ENCODE measurements around the gene TES. TPM values are rescaled to one million over a fixed set of nuclear protein-coding genes. Genes with fewer than 3 reads are reported as not detected.

The TES gene
- total RNA-seq, 1 experiment from 2014 or later = 207 TPM

GRCh38 chr7:116291937-116292336 lies 81.6 kb downstream of the TES start:
- H3K9me3 Mint-ChIP-seq (ENCODE audit: unreplicated experiment) = peaks cover 45% of the 10 kb centered on the region
- H3K27me3 Mint-ChIP-seq (ENCODE audit: insufficient read depth, unreplicated experiment) = no peaks in the 10 kb centered on the region
- Histone ChIP-seq H3K4me3 (ENCODE audit: low read depth, low read length) (no peak overlapping the region), H3K9me3 (no peaks in the 10 kb centered on the region; the same call in 1 of the 2 replicates), H3K27me3 (replicated peaks; ENCODE audit: control insufficient read depth, insufficient read depth, low read length) (no peaks in the 10 kb centered on the region), H3K36me3 (ENCODE audit: control insufficient read depth, insufficient read depth, low read length) (no peaks in the 10 kb centered on the region), H3K4me1 (no peaks in the 10 kb centered on the region)
- no peak for TF ChIP-seq CTCF (IDR thresholded peaks at IDR 0.05; ENCODE audit: insufficient read depth in 1 of 2, low read depth in 1 of 2, low read length in 1 of 2, severe bottlenecking in 1 of 2, unreplicated experiment in 1 of 2)
- H3K4me1 Mint-ChIP-seq (ENCODE audit: low read depth, unreplicated experiment) = peaks cover 9% of the 10 kb centered on the region
- no peak overlapping the region for H3K27ac Mint-ChIP-seq (ENCODE audit: unreplicated experiment)
- H3K36me3 Mint-ChIP-seq (ENCODE audit: insufficient read depth, unreplicated experiment) = no peaks in the 10 kb centered on the region
- ChIA-PET CTCF (no interaction called here), POLR2A (no interaction called here)
- no TSS peak for BruUV-seq (replicated peaks)
- intact Hi-C loops (cut with micrococcal nuclease; ENCODE audit: unreplicated experiment) = loop anchor here (5.0 kb wide), 1 partner anchor 35 kb away; no protein-coding TSS in a partner anchor
- H3K4me3 Mint-ChIP-seq (ENCODE audit: unreplicated experiment) = no peak overlapping the region
- no peak for DNase-seq

- DNase-seq = no peak
- Histone ChIP-seq H3K9me3 (no peaks in the 10 kb centered on the region; the same call in 1 of the 2 replicates), H3K4me1 (no peaks in the 10 kb centered on the region), H3K4me3 (ENCODE audit: low read depth, low read length) (no peak overlapping the region), H3K36me3 (ENCODE audit: control insufficient read depth, insufficient read depth, low read length) (no peaks in the 10 kb centered on the region), H3K27me3 (replicated peaks; ENCODE audit: control insufficient read depth, insufficient read depth, low read length) (no peaks in the 10 kb centered on the region)
- CTCF ChIA-PET = no interaction called here
- intact Hi-C loops (cut with micrococcal nuclease; ENCODE audit: unreplicated experiment) = loop anchor here (5.0 kb wide), 1 partner anchor 35 kb away; no protein-coding TSS in a partner anchor
- Mint-ChIP-seq H3K9me3 (ENCODE audit: unreplicated experiment) (peaks cover 49% of the 10 kb centered on the region), H3K27me3 (ENCODE audit: insufficient read depth, unreplicated experiment) (no peaks in the 10 kb centered on the region), H3K36me3 (ENCODE audit: insufficient read depth, unreplicated experiment) (no peaks in the 10 kb centered on the region), H3K27ac (ENCODE audit: unreplicated experiment) (no peak overlapping the region), H3K4me1 (ENCODE audit: low read depth, unreplicated experiment) (peaks cover 8% of the 10 kb centered on the region), H3K4me3 (ENCODE audit: unreplicated experiment) (no peak overlapping the region)
- BruUV-seq (replicated peaks) = no TSS peak
- TF ChIP-seq CTCF (IDR thresholded peaks at IDR 0.05; ENCODE audit: insufficient read depth in 1 of 2, low read depth in 1 of 2, low read length in 1 of 2, severe bottlenecking in 1 of 2, unreplicated experiment in 1 of 2) = no peak
- POLR2A ChIA-PET = no interaction called here
These were observed 82.0 kb downstream of the TES start for GRCh38 chr7:116292381-116292780.

- Mint-ChIP-seq H3K4me3 (ENCODE audit: unreplicated experiment) (no peak overlapping the region), H3K27ac (ENCODE audit: unreplicated experiment) (no peak overlapping the region), H3K9me3 (ENCODE audit: unreplicated experiment) (peaks cover 53% of the 10 kb centered on the region), H3K27me3 (ENCODE audit: insufficient read depth, unreplicated experiment) (no peaks in the 10 kb centered on the region), H3K36me3 (ENCODE audit: insufficient read depth, unreplicated experiment) (no peaks in the 10 kb centered on the region), H3K4me1 (ENCODE audit: low read depth, unreplicated experiment) (peaks cover under 1% of the 10 kb centered on the region)
- ChIA-PET CTCF (no interaction called here), POLR2A (no interaction called here)
- no peaks in the 10 kb centered on the region for H3K27me3 ChIP-seq (replicated peaks; ENCODE audit: control insufficient read depth, insufficient read depth, low read length)
- intact Hi-C loops (cut with micrococcal nuclease; ENCODE audit: unreplicated experiment) = loop anchor here (5.0 kb wide), 1 partner anchor 34 kb away; no protein-coding TSS in a partner anchor
- TF ChIP-seq CTCF (IDR thresholded peaks at IDR 0.05; ENCODE audit: insufficient read depth in 1 of 2, low read depth in 1 of 2, low read length in 1 of 2, severe bottlenecking in 1 of 2, unreplicated experiment in 1 of 2) = peak; percentile 5 to 28
- BruUV-seq (replicated peaks) = no TSS peak
- no peak for DNase-seq
- no peaks in the 10 kb centered on the region for H3K4me1 ChIP-seq
- no peaks in the 10 kb centered on the region for H3K36me3 ChIP-seq (ENCODE audit: control insufficient read depth, insufficient read depth, low read length)
- H3K9me3 ChIP-seq = no peaks in the 10 kb centered on the region; the same call in 1 of the 2 replicates
- no peak overlapping the region for H3K4me3 ChIP-seq (ENCODE audit: low read depth, low read length)
These were observed 82.8 kb downstream of the TES start for GRCh38 chr7:116293139-116293538.
